Neural cell (in vitro differentiated cells): ENCODE measurements around the gene ANXA5.

ENCODE experiments used
- CTCF ChIP-seq: fragments of 450-650 bp; IDR thresholded peaks from 2 replicates; pipeline ENCODE4 v1.5.1; 2014; ENCODE audit warnings: antibody characterized with exemption, mild to moderate bottlenecking, moderate library complexity; ENCODE audit not compliant: poor library complexity, severe bottlenecking
- EP300 ChIP-seq: fragments of 450-650 bp; conservative IDR thresholded peaks from 2 replicates; pipeline ENCODE4 v1.6.1; 2014; ENCODE audit warnings: antibody characterized with exemption, mild to moderate bottlenecking, moderate library complexity; ENCODE audit not compliant: poor library complexity, severe bottlenecking
- POLR2AphosphoS5 ChIP-seq: IDR thresholded peaks from 2 replicates; pipeline ENCODE4 v1.6.1; 2012
- REST ChIP-seq: IDR thresholded peaks from 2 replicates; pipeline ENCODE4 v1.6.1; 2012; ENCODE audit warnings: borderline replicate concordance

GRCh38 chr4:121697564-121697963 lies 784 bp upstream of the ANXA5 start:
- TF ChIP-seq CTCF (no peak), POLR2AphosphoS5 (no peak), REST (no peak), EP300 (no peak)
